Measurements from ENCODE around the gene CFAP141.
"Not testable (repeated sequence)": the region's sequence is repeated elsewhere in the genome, so short reads cannot be mapped to it uniquely, and the experiment has no call there.

The CFAP141 gene

DNA sequence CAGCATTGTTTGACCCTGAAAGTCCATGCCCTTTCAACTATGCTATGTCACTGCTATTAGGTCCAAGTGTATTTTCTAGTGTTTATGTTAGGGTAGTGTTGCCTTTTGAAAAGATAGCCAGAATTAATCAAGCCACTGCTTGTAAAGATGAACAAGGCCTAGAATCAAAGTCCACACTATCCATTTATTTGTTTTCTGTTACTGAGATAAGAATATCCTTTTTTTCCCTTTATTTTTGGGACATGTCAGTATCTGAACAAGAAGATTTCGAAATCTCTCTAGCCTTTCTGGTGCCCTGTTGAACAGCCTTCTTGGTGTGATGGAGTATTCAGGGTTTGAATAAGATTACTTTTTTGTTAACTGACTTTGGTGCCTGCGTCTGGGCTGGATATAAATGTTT is 31.3 kb upstream of the CFAP141 start:
- DNase-seq: no peak
- peaks cover 92% of the 10 kb centered on the region for H3K36me3 ChIP-seq
- H3K4me1 ChIP-seq: no peaks in the 10 kb centered on the region

DNA sequence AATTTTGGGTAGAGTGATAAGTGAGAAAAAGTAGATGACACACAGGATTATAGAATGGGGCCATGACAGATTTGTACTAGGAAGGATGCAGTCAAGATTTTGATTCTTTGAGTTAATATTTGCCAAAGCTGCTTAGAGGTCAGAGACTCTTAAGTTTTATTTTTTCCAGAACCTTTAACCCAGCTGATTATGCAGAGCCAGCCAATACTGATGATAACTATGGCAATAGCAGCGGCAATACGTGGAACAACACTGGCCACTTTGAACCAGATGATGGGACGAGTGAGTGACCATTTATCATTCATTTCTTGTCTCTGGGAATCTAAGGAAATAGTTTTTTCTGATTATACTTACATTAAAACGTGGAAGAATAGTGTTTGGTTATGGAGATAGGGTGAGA is 30.7 kb upstream of the CFAP141 start:
- Histone ChIP-seq H3K36me3 (peaks cover 92% of the 10 kb centered on the region), H3K27me3 (no peaks in the 10 kb centered on the region), H3K4me1 (no peaks in the 10 kb centered on the region), H3K4me3 (ENCODE audit: low read depth, low read length) (no peak overlapping the region), H3K9me3 (no peaks in the 10 kb centered on the region)
- DNase-seq: no peak
- TF ChIP-seq, protein P1, sequence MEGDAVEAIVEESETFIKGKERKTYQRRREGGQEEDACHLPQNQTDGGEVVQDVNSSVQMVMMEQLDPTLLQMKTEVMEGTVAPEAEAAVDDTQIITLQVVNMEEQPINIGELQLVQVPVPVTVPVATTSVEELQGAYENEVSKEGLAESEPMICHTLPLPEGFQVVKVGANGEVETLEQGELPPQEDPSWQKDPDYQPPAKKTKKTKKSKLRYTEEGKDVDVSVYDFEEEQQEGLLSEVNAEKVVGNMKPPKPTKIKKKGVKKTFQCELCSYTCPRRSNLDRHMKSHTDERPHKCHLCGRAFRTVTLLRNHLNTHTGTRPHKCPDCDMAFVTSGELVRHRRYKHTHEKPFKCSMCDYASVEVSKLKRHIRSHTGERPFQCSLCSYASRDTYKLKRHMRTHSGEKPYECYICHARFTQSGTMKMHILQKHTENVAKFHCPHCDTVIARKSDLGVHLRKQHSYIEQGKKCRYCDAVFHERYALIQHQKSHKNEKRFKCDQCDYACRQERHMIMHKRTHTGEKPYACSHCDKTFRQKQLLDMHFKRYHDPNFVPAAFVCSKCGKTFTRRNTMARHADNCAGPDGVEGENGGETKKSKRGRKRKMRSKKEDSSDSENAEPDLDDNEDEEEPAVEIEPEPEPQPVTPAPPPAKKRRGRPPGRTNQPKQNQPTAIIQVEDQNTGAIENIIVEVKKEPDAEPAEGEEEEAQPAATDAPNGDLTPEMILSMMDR (IDR thresholded peaks at IDR 0.05; ENCODE audit: low read depth, low read length): no peak

More for the DNA sequence above, 31.3 kb upstream of the CFAP141 start:
- TF ChIP-seq, protein P1 (IDR thresholded peaks at IDR 0.05; ENCODE audit: low read depth, low read length): no peak
- Histone ChIP-seq H3K9me3 (no peaks in the 10 kb centered on the region), H3K4me3 (ENCODE audit: low read depth, low read length) (no peak overlapping the region), H3K27me3 (no peaks in the 10 kb centered on the region)

DNA sequence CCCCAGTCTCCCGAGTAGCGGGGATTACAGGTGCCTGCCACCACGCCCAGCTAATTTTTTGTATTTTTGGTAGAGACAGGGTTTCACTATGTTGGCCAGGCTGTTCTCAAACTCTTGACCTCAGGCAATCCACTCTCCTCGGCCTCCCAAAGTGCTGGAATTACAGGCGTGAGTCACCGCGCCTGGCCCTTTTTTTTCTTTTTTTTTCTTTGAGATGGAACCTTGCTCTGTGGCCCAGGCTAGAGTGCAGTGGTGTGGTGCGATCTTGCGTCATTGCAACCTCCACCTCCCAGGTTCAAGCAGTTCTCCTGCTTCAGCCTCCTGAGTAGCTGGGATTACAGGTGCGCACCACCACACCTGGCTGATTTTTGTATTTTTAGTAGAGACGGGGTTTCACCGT is 27.0 kb upstream of the CFAP141 start:
- H3K9me3 ChIP-seq; H3K4me3 ChIP-seq (ENCODE audit: low read depth, low read length); DNase-seq; H3K4me1 ChIP-seq; H3K27me3 ChIP-seq: not testable (repeated sequence)
- peaks cover 96% of the 10 kb centered on the region for H3K36me3 ChIP-seq

DNA sequence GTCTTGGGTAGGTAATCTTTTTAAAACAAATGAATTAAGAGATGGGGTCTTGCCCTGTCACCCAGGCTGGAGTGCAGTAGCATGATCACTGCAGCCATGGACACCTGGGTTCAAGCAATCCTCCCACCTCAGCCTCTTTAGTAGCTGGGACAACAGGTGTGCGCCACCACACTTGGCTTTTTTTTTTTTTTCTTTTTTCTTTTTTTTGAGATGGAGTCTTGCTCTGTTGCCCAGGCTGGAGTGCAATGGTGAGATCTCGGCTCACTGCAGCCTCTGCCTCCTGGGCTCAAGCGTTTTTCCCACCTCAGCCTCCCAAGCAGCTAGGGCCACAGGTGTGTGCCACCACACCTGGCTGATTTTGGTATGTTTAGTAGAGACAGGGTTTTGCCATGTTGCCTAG is 25.0 kb upstream of the CFAP141 start:
- H3K27me3 ChIP-seq; DNase-seq; H3K4me1 ChIP-seq; H3K9me3 ChIP-seq; H3K4me3 ChIP-seq (ENCODE audit: low read depth, low read length): not testable (repeated sequence)
- peaks cover 96% of the 10 kb centered on the region for H3K36me3 ChIP-seq

DNA sequence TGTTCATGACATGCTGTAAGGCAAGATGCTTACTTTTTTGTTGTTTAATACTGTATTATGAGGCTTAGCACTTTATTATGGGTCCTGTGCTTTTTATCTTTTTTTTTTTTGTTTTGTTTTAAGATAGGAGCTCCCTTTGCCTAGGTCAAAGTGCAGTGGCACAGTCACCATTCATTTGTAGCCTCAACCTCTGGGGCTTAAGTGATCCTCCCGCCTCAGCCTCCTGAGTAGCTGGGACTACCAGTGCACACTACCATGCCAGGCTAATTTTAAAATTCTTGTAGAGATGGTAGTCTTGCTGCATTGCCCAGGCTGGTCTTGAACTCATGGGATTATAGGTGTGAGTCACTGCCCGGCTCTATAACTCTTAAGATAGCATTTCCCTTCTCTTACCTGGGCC is 19.2 kb upstream of the CFAP141 start:
- Histone ChIP-seq H3K9me3 (no peaks in the 10 kb centered on the region), H3K4me3 (ENCODE audit: low read depth, low read length) (no peak overlapping the region), H3K36me3 (peaks cover 69% of the 10 kb centered on the region), H3K27me3 (no peaks in the 10 kb centered on the region), H3K4me1 (no peaks in the 10 kb centered on the region)
- TF ChIP-seq, protein P1 (IDR thresholded peaks at IDR 0.05; ENCODE audit: low read depth, low read length): no peak
- DNase-seq: no peak

DNA sequence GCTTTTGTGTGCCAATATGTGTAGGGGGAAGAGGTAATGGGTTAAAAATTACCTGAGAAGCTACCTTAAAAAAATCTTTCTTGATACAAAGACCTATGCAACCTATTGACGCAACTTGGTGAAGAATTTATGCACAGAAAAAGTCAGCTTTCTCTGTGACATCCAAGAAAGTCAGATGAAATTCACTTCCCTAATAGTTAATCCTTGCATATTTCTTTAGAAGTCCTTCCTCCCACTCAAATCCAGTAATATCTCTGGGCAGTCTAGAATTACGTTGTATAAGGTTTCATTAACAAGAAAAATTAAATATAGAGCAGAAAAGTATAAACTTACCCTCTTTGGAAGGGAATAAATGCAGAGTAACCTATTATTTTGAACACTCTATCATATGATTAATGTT is 17.5 kb upstream of the CFAP141 start:
- H3K27me3 ChIP-seq: no peaks in the 10 kb centered on the region
- H3K4me3 ChIP-seq (ENCODE audit: low read depth, low read length): no peak overlapping the region

DNA sequence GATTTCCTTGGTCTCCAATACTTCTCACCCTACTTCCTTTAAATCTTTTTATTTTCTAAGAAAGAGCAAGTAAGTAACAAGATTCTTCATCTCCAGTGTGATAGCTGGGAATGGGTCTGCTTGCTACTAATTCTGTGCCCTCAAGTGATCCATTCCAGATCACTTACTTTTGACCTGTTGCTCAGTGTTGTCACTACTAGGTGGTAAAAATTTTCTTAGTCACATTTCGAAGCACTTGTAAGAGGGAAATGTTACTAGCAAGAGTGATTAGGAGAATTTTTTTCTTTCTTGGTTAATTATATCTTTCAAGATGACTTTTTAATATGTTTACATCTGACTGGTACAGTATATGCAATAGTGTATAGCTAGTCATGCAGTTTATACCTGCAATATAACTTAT is 16.8 kb upstream of the CFAP141 start:
- Histone ChIP-seq H3K9me3 (no peaks in the 10 kb centered on the region), H3K27me3 (no peaks in the 10 kb centered on the region), H3K4me3 (ENCODE audit: low read depth, low read length) (no peak overlapping the region), H3K4me1 (no peaks in the 10 kb centered on the region), H3K36me3 (peaks cover 66% of the 10 kb centered on the region)
- no peak for DNase-seq
- TF ChIP-seq, protein P1 (IDR thresholded peaks at IDR 0.05; ENCODE audit: low read depth, low read length): no peak

More for the DNA sequence above, 17.5 kb upstream of the CFAP141 start:
- Histone ChIP-seq H3K9me3 (no peaks in the 10 kb centered on the region), H3K36me3 (peaks cover 66% of the 10 kb centered on the region), H3K4me1 (no peaks in the 10 kb centered on the region)
- TF ChIP-seq, protein P1 (IDR thresholded peaks at IDR 0.05; ENCODE audit: low read depth, low read length): no peak
- no peak for DNase-seq
